K562 (cell line): ENCODE data around the gene NLGN4Y. TPM values are rescaled to one million over a fixed set of nuclear protein-coding genes. Genes with fewer than 3 reads are reported as not detected.

Experiments
- ATAC-seq: fragments of 200-7000 bp; cut with Tn5 transposase; 3 replicates; pipeline ENCODE4 v1.9.1; 2020; ENCODE audit warnings: moderate library complexity
- BruUV-seq: library from RNA; stranded (reverse); fragments of 400-500 nt; replicated peaks from 2 replicates; lab custom pipeline; 2021; lab: Mats Ljungman, UMichigan
- CTCF ChIA-PET: fragments of 300-600 bp; formaldehyde crosslinking; extraction: SDS; loops from one replicate; lab custom pipeline; 2021; ENCODE audit warnings: low intra/inter-chr PET ratio; lab: Yijun Ruan, JAX
- POLR2A ChIA-PET: fragments of 300-600, 350-650 bp; sonication (Branson Sonifier 250); formaldehyde crosslinking; extraction: SDS; loops from one replicate; lab custom pipeline; 2021; ENCODE audit warnings: antibody characterized with exemption, inconsistent platforms; lab: Yijun Ruan, JAX
- DNase-seq, 4 experiments: peaks; one replicate each; pipeline versions ENCODE4 v3.0.0 to v3.0.0-alpha.2; 2011 to 2018; ENCODE audit warnings: low spot score in 3 of 4, mixed read lengths in 3 of 4; ENCODE audit errors: extremely low read depth in 1 of 4
- FAIRE-seq: peaks from 2 replicates; lab custom pipeline; 2011; peaks lifted over from hg19 to GRCh38; lab: Jason Lieb, UNC
- H2AFZ ChIP-seq: 2 replicates; pipeline ENCODE4 v1.6.0; 2011; ENCODE audit warnings: low read depth, low read length, control low read depth, inconsistent platforms
- H3K27ac ChIP-seq: fragments of 200-600 bp; 3 replicates; pipeline ENCODE4 v1.8.0; 2011; ENCODE audit warnings: low read depth, mild to moderate bottlenecking, control low read depth, inconsistent platforms, low read length, moderate library complexity, mixed read lengths; ENCODE audit errors: extremely low read depth
- H3K27me3 ChIP-seq, 2 experiments: fragments of 300-600 bp in 1 of 2; 2 replicates in 1 of 2; 3 replicates in 1 of 2; pipeline versions ENCODE4 v1.6.0 to v1.8.0; 2011; ENCODE audit warnings: inconsistent platforms in 2 of 2, low read length in 2 of 2, mild to moderate bottlenecking in 1 of 2, mixed read lengths in 1 of 2, moderate library complexity in 1 of 2; ENCODE audit not compliant: control insufficient read depth in 2 of 2, insufficient read depth in 2 of 2
- H3K36me3 ChIP-seq: fragments of 300-600 bp; 3 replicates; pipeline ENCODE4 v1.8.0; 2011; ENCODE audit warnings: mild to moderate bottlenecking, low read length, inconsistent platforms; ENCODE audit not compliant: control insufficient read depth, insufficient read depth
- H3K4me1 ChIP-seq, 2 experiments: fragments of 200-600 bp in 1 of 2; replicated peaks in 1 of 2; 2 replicates in 1 of 2; 3 replicates in 1 of 2; pipeline versions ENCODE4 v1.5.1 to v1.8.0; 2011; ENCODE audit warnings: inconsistent platforms in 2 of 2, low read length in 2 of 2, mild to moderate bottlenecking in 1 of 2, mixed read lengths in 1 of 2, moderate library complexity in 1 of 2; ENCODE audit not compliant: control insufficient read depth in 2 of 2, insufficient read depth in 2 of 2
- H3K4me2 ChIP-seq: 2 replicates; pipeline ENCODE4 v1.6.1; 2011; ENCODE audit warnings: low read length, control low read depth, inconsistent platforms, mixed read lengths; ENCODE audit not compliant: insufficient read depth
- H3K4me3 ChIP-seq: fragments of 200-600 bp; sonication (generic), shearing (Covaris generic); 2 replicates; pipeline ENCODE4 v1.5.1; 2016; ENCODE audit warnings: control low read depth, inconsistent platforms
- H3K79me2 ChIP-seq: fragments of 200-600 bp; 3 replicates; pipeline ENCODE4 v1.8.0; 2011; ENCODE audit warnings: low read length, inconsistent platforms; ENCODE audit not compliant: control insufficient read depth, insufficient read depth
- H3K9ac ChIP-seq, 2 experiments: 2 replicates each; pipeline versions ENCODE4 v1.6.0 to v1.6.1; 2011; ENCODE audit warnings: low read depth in 2 of 2, low read length in 2 of 2, control low read depth in 1 of 2, inconsistent platforms in 1 of 2, mild to moderate bottlenecking in 1 of 2, mixed read lengths in 1 of 2; ENCODE audit not compliant: insufficient read depth in 1 of 2
- H3K9me1 ChIP-seq: one replicate; pipeline ENCODE4 v1.6.0; 2011; ENCODE audit warnings: inconsistent platforms, mild to moderate bottlenecking, low read length, moderate library complexity; ENCODE audit not compliant: control insufficient read depth, insufficient read depth
- H3K9me3 ChIP-seq: replicated peaks from 2 replicates; pipeline ENCODE4 v1.5.1; 2011; ENCODE audit warnings: low read depth, low read length, inconsistent platforms; ENCODE audit not compliant: control insufficient read depth, insufficient read depth
- H4K20me1 ChIP-seq: replicated peaks from 2 replicates; pipeline ENCODE4 v1.6.1; 2011; ENCODE audit warnings: low read length, inconsistent platforms, mixed read lengths; ENCODE audit not compliant: control insufficient read depth, insufficient read depth
- ARHGAP35 ChIP-seq: fragments of 450-650 bp; IDR thresholded peaks from 2 replicates; pipeline ENCODE4 v1.6.1; 2018; ENCODE audit not compliant: partially characterized antibody
- BCLAF1 ChIP-seq, 2 experiments: fragments of 450-650 bp in 1 of 2; IDR thresholded peaks; 2 replicates each; pipeline ENCODE4 v1.6.1; 2011 to 2017; ENCODE audit warnings: low read depth in 2 of 2, antibody characterized with exemption in 1 of 2, borderline replicate concordance in 1 of 2, low read length in 1 of 2, mild to moderate bottlenecking in 1 of 2, mixed read lengths in 1 of 2; ENCODE audit not compliant: control insufficient read depth in 1 of 2
- CEBPB ChIP-seq: fragments of 450-650 bp; IDR thresholded peaks from 2 replicates; pipeline ENCODE4 v1.6.1; 2016; ENCODE audit warnings: missing genetic modification characterization, missing compliant biosample characterization
- ESRRB ChIP-seq: fragments of 250-450 bp; sonication (Bioruptor Pico); IDR thresholded peaks from 2 replicates; pipeline ENCODE4 v1.5.0; 2020; ENCODE audit warnings: mild to moderate bottlenecking, moderate library complexity, borderline replicate concordance
- ILF3 ChIP-seq: fragments of 450-650 bp; IDR thresholded peaks from 2 replicates; pipeline ENCODE4 v1.6.1; 2018; ENCODE audit warnings: antibody characterized with exemption, mild to moderate bottlenecking, moderate library complexity, borderline replicate concordance
- KDM5B ChIP-seq: fragments of 200-600 bp; sonication (generic); IDR thresholded peaks from 2 replicates; pipeline ENCODE4 v1.6.1; 2012; ENCODE audit warnings: low read depth, mild to moderate bottlenecking, moderate library complexity, low read length, control low read depth, inconsistent platforms; ENCODE audit not compliant: insufficient replicate concordance
- LARP7 ChIP-seq: fragments of 450-650 bp; IDR thresholded peaks from 2 replicates; pipeline ENCODE4 v1.6.1; 2016
- MEF2A ChIP-seq: IDR thresholded peaks from 2 replicates; pipeline ENCODE4 v1.6.1; 2011; ENCODE audit warnings: low read depth, mild to moderate bottlenecking, low read length, moderate library complexity; ENCODE audit not compliant: control insufficient read depth
- PCBP1 ChIP-seq: fragments of 200-400 bp; formaldehyde crosslinking; IDR thresholded peaks from 2 replicates; pipeline ENCODE4 v1.6.1; 2018; ENCODE audit warnings: mild to moderate bottlenecking, low read depth, low read length; ENCODE audit not compliant: poor library complexity, severe bottlenecking
- POLR2H ChIP-seq: IDR thresholded peaks from 2 replicates; pipeline ENCODE4 v1.6.1; 2016; ENCODE audit warnings: missing genetic modification characterization, low read depth, mild to moderate bottlenecking, control low read depth, missing compliant biosample characterization, moderate library complexity
- SMAD1 ChIP-seq: fragments of 150-350 bp; IDR thresholded peaks from 2 replicates; pipeline ENCODE4 v1.6.1; 2014; ENCODE audit warnings: low read length, low read depth; ENCODE audit not compliant: partially characterized antibody
- ZBTB5 ChIP-seq: fragments of 450-650 bp; IDR thresholded peaks from 2 replicates; pipeline ENCODE4 v1.6.1; 2017; ENCODE audit warnings: antibody characterized with exemption
- ZNF277 ChIP-seq: fragments of 250-450 bp; sonication (Bioruptor Pico); IDR thresholded peaks from 2 replicates; pipeline ENCODE4 v1.8.0; 2022; ENCODE audit warnings: inconsistent platforms, mild to moderate bottlenecking, moderate library complexity, borderline replicate concordance
- ZNF280A ChIP-seq: fragments of 450-650 bp; IDR thresholded peaks from 2 replicates; pipeline ENCODE4 v1.6.1; 2018; ENCODE audit warnings: mild to moderate bottlenecking, low read depth; ENCODE audit not compliant: partially characterized antibody
- ZNF57 ChIP-seq: fragments of 450-650 bp; formaldehyde crosslinking; IDR thresholded peaks from 2 replicates; pipeline ENCODE4 v1.4.0; 2020; ENCODE audit warnings: mild to moderate bottlenecking, moderate library complexity
- WGBS: fragments of 100-300 bp; shearing (Covaris generic); methylation state at CpG from one replicate; pipeline ENCODE4 v1.1.6; 2016; ENCODE audit warnings: low coverage, mixed read lengths; ENCODE audit not compliant: insufficient coverage; ENCODE audit errors: missing lambda C conversion rate; 5-methylcytosine and 5-hydroxymethylcytosine counted together
- in situ Hi-C: fragments of 300-500 bp; cut with MboI; formaldehyde crosslinking; loops from 4 replicates; pipeline ENCODE4 v1.15.0; 2018; ENCODE audit warnings: inconsistent platforms, mixed read lengths
- intact Hi-C: fragments of 100-400 bp; cut with micrococcal nuclease; formaldehyde crosslinking; loops from 2 replicates; pipeline ENCODE4 v1.14.2; 2022
- polyA plus RNA-seq, 8 experiments: library from polyadenylated mRNA; depleted of rRNA in 4 of 8; stranded (reverse) in 5 of 8; unstranded in 3 of 8; fragments of >200 nt; fragmentation: Nextera tagmentation in 2 of 8; fragmentation: Illumina TruSeq in 1 of 8; extraction: Ambion mirVana in 2 of 8; extraction: Trizol in 1 of 8; gene quantifications; 2 replicates each; pipeline versions ENCODE4 v1.2.1 to v1.2.3, GENCODE V29; 2011 to 2014; ENCODE audit warnings: inconsistent platforms in 1 of 8, missing spikeins in 1 of 8
- total RNA-seq, 7 experiments: library from RNA; depleted of rRNA in 6 of 7; stranded (reverse); fragments of >200 nt in 6 of 7; fragmentation: Illumina TruSeq in 2 of 7; extraction: Trizol in 2 of 7; gene quantifications; 2 replicates each; pipeline versions ENCODE4 v1.2.1 to v1.2.3, GENCODE V29; 2011 to 2021; ENCODE audit warnings: low replicate concordance in 1 of 7

The NLGN4Y gene
- total and polyA plus RNA-seq, 9 of the 15 experiments (the other 6 are each of a cell fraction or from before 2014, with no cell fraction given), result not detected

- no peaks in the 10 kb centered on the region for H4K20me1 ChIP-seq
- DNase-seq (no peak), FAIRE-seq (no peak), ATAC-seq (no peak)
- no peaks in the 10 kb centered on the region for H3K79me2 ChIP-seq
- no peaks in the 10 kb centered on the region for H3K9me1 ChIP-seq
- H3K4me3 ChIP-seq, result no peak overlapping the region
- ChIA-PET POLR2A (no interaction called here), CTCF (no interaction called here)
- intact Hi-C loops (no loop called here), in situ Hi-C loops (no loop called here)
- H3K4me2 ChIP-seq, result no peak overlapping the region
- H3K9ac ChIP-seq, result no peak overlapping the region
- H3K27ac ChIP-seq, result no peak overlapping the region
- BruUV-seq, result no TSS peak
- H3K9me3 ChIP-seq, result no peaks in the 10 kb centered on the region
- H2AFZ ChIP-seq, result no peak overlapping the region
- H3K4me1 ChIP-seq, result no peaks in the 10 kb centered on the region
- H3K36me3 ChIP-seq, result no peaks in the 10 kb centered on the region
- no CpG with 5 or more reads among the region's 1 CpG for WGBS
- no peaks in the 10 kb centered on the region for H3K27me3 ChIP-seq
- TF ChIP-seq ILF3 (no peak), ESRRB (CRISPR knock-in tag) (no peak), CEBPB (tag) (no peak), ZNF277 (CRISPR knock-in tag) (no peak), ZNF280A (no peak), SMAD1 (no peak), ZBTB5 (no peak), PCBP1 (no peak), BCLAF1 (IDR thresholded peaks at IDR 0.05; ENCODE audit: borderline replicate concordance in 1 of 2, control insufficient read depth in 1 of 2, low read depth in 2 of 2, low read length in 1 of 2) (no peak), KDM5B (no peak), LARP7 (no peak), MEF2A (no peak), ZNF57 (CRISPR knock-in tag) (no peak), ARHGAP35 (no peak), POLR2H (tag) (no peak)
Measured at GRCh38 chrY:14822906-14823305, 298.6 kb downstream of the NLGN4Y start.
